Adrenal gland (tissue), 5 donors: ENCODE measurements around the gene FAF1.

Experiments
- POLR2A ChIP-seq, 2 donors: fragments of 450-650 bp; IDR thresholded peaks; one replicate each; pipeline ENCODE4 v1.6.1; 2017; ENCODE audit warnings: antibody characterized with exemption in 2 of 2, mild to moderate bottlenecking in 2 of 2, moderate library complexity in 1 of 2
- TF ChIP-seq, protein P1 (sequence below), 6 experiments: fragments of 450-650 bp in 4 of 6; fragments of 200-600 bp in 2 of 6; sonication (generic) in 1 of 6; IDR thresholded peaks; 1 replicate in 5 of 6; 2 replicates in 1 of 6; pipeline versions ENCODE4 v1.5.1 to v1.8.0; 2016 to 2021; ENCODE audit warnings: antibody characterized with exemption in 6 of 6, mild to moderate bottlenecking in 2 of 6, moderate library complexity in 1 of 6
- donor health status: DM: no; HTN: no; CAD: no.

DNA sequence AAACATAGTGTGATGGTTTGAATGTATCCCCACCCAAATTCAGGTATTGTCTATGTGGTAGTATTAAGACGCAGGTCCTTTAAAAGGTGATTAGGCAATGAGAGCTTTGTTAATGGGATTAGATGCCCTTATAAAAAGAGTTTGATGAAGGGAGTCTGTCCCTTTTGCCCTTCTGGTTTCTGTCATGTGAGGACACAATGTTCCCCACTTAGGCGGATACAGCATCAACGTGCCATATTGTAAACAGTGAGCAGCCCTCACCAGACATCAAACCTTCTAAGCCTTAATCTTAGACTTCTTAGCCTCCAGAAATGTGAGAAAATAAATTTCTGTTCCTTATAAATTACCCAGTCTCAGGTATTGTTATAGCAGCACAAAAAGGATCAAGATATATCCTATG lies 172.8 kb downstream of the FAF1 start:
- no peak for TF ChIP-seq POLR2A (IDR thresholded peaks at IDR 0.05)
- TF ChIP-seq, protein P1, sequence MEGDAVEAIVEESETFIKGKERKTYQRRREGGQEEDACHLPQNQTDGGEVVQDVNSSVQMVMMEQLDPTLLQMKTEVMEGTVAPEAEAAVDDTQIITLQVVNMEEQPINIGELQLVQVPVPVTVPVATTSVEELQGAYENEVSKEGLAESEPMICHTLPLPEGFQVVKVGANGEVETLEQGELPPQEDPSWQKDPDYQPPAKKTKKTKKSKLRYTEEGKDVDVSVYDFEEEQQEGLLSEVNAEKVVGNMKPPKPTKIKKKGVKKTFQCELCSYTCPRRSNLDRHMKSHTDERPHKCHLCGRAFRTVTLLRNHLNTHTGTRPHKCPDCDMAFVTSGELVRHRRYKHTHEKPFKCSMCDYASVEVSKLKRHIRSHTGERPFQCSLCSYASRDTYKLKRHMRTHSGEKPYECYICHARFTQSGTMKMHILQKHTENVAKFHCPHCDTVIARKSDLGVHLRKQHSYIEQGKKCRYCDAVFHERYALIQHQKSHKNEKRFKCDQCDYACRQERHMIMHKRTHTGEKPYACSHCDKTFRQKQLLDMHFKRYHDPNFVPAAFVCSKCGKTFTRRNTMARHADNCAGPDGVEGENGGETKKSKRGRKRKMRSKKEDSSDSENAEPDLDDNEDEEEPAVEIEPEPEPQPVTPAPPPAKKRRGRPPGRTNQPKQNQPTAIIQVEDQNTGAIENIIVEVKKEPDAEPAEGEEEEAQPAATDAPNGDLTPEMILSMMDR (IDR thresholded peaks at IDR 0.05): no peak
